ENCODE results near the gene TRMT112. TPM values are rescaled to one million over a fixed set of nuclear protein-coding genes. Genes with fewer than 3 reads are reported as not detected.

TRMT112 gene
- total and polyA plus RNA-seq, 2 experiments from 2014 or later, result 210 to 292 TPM

DNA sequence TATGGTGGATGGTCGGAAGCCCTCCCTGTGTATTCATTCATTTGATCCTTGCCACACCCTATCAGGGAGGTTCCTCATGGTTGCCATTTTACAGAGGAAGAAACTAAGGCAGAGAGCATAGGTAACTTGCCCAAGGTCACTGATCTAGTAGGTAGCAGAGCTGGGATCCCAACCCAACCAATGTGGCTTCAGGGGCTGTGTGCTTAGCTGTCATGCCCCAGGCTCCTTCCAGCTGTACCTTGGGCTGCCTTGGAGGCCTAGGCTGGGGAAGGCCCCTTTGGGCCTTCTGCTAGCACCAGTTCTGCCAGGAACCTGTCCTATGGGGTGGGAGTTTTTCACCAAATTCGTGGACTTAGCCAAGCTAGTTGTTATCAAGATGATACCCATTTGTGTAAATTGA lies 41.5 kb downstream of the TRMT112 start:
- TF ChIP-seq, protein P1, sequence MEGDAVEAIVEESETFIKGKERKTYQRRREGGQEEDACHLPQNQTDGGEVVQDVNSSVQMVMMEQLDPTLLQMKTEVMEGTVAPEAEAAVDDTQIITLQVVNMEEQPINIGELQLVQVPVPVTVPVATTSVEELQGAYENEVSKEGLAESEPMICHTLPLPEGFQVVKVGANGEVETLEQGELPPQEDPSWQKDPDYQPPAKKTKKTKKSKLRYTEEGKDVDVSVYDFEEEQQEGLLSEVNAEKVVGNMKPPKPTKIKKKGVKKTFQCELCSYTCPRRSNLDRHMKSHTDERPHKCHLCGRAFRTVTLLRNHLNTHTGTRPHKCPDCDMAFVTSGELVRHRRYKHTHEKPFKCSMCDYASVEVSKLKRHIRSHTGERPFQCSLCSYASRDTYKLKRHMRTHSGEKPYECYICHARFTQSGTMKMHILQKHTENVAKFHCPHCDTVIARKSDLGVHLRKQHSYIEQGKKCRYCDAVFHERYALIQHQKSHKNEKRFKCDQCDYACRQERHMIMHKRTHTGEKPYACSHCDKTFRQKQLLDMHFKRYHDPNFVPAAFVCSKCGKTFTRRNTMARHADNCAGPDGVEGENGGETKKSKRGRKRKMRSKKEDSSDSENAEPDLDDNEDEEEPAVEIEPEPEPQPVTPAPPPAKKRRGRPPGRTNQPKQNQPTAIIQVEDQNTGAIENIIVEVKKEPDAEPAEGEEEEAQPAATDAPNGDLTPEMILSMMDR (IDR thresholded peaks at IDR 0.05; ENCODE audit: poor library complexity), result no peak
- TF ChIP-seq EZH2 (IDR thresholded peaks at IDR 0.05; ENCODE audit: borderline replicate concordance), result no peak
- H3K9me3 ChIP-seq (ENCODE audit: low read depth), result no peaks in the 10 kb centered on the region
- H3K4me1 ChIP-seq (ENCODE audit: insufficient read depth), result peaks cover 14% of the 10 kb centered on the region
- H3K9me2 ChIP-seq (replicated peaks; ENCODE audit: insufficient read depth), result no peaks in the 10 kb centered on the region
- no peak overlapping the region for H2AFZ ChIP-seq
- H3K79me2 ChIP-seq, result peaks cover 19% of the 10 kb centered on the region
- H3K4me3 ChIP-seq, result no peak overlapping the region
- no peaks in the 10 kb centered on the region for H4K20me1 ChIP-seq (ENCODE audit: insufficient read depth, poor library complexity, severe bottlenecking)
- DNase-seq (ENCODE audit: low spot score), result no peak
- no peaks in the 10 kb centered on the region for H3K36me3 ChIP-seq (replicated peaks; ENCODE audit: insufficient read depth, low read depth)
- WGBS (ENCODE audit: low lambda C conversion rate, missing lambda C conversion rate), result 86% methylated on average over 2 of the region's 2 CpGs
- H3K27ac ChIP-seq, result no peak overlapping the region
- H3K27me3 ChIP-seq, result no peaks in the 10 kb centered on the region
- H3K4me2 ChIP-seq, result no peak overlapping the region

DNA sequence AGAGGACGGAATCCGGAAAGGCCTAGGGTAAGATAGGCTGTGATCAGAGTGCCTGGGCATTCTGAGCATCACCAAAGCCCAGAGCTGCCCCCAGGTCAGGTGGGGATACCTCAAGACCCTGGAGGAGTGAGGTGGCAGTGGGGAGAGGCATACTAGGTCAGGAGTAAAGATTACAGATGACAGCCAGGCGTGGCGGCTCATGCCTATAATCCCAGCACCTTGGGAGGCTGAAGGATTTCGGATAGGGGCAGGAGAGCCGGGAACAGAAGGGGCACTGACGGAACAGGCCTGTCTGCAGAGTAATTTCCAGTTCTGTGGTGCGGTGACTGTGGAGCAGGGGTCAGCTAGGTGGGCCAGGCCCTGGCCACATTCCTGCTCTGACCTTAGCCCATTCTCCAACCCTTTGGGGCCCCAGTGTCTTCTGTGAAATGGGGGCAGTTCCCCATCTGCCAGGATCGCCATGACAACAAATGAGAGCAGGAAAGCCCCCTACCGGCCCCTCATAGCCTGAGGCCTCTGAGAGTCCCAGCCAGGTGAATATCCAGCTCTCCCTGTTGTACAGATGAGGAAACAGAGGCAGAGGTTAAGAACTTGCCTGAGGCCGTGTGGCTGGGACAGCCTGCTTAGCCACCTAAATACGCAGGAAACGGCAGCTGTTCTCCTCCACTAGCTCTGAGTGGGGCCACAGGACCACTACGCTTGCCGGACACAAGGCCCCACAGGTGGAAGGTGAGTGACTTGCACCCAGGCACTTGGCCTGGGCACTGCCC lies 42.1 kb downstream of the TRMT112 start:
- Histone ChIP-seq H3K79me2 (peaks cover 18% of the 10 kb centered on the region), H3K36me3 (replicated peaks; ENCODE audit: insufficient read depth, low read depth) (no peaks in the 10 kb centered on the region), H3K27me3 (no peaks in the 10 kb centered on the region), H3K4me2 (no peak overlapping the region), H3K27ac (no peak overlapping the region), H3K4me1 (ENCODE audit: insufficient read depth) (peaks cover 14% of the 10 kb centered on the region), H3K9me2 (replicated peaks; ENCODE audit: insufficient read depth) (no peaks in the 10 kb centered on the region), H2AFZ (no peak overlapping the region), H3K9me3 (ENCODE audit: low read depth) (no peaks in the 10 kb centered on the region), H4K20me1 (ENCODE audit: insufficient read depth, poor library complexity, severe bottlenecking) (no peaks in the 10 kb centered on the region), H3K4me3 (no peak overlapping the region)
- 86% methylated on average over 15 of the region's 15 CpGs for WGBS (ENCODE audit: low lambda C conversion rate, missing lambda C conversion rate)
- no peak for DNase-seq (ENCODE audit: low spot score)
- TF ChIP-seq EZH2 (IDR thresholded peaks at IDR 0.05; ENCODE audit: borderline replicate concordance) (no peak), EZH2phosphoT487 (IDR thresholded peaks at IDR 0.05; ENCODE audit: low read depth, severe bottlenecking, unreplicated experiment) (no peak)
- TF ChIP-seq, protein P1 (IDR thresholded peaks at IDR 0.05; ENCODE audit: poor library complexity), result no peak

DNA sequence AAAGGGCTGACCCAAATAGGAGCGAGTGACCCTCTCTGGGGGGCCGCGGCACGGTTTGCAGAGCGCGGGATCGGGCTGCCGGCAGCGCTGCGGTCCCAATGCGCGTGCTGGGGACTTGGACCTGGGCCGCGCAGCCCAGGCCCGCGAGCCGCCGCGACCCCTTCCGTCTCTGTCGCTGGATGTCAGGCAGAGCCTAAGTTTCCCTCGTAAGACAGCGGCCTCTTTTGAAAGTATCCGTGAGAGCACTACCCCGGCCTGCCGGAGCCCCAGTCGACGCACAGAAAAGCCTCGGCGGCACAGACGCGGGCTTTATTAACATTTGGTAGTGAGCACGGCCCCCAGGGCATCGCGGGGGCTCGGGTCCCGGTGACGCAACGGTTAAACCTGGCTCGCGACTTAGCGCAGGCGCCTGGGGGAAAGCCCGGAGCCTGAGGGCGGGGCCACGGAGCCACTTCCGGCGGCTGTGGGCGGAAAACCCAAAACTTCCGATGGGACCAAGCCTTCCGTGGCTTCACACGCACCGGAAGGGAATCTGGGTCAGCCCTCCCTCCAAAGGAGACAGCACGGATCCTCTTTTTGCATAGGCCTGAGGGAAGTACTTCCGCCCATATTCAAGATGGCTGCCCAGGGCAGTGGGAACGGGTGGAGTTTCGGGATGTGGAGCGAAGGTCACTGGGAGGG lies 47.7 kb downstream of the TRMT112 start:
- no peaks in the 10 kb centered on the region for H3K9me3 ChIP-seq (ENCODE audit: low read depth)
- peak overlapping the region; percentile 43 for H2AFZ ChIP-seq
- H3K79me2 ChIP-seq, result peaks cover 18% of the 10 kb centered on the region
- peak; percentile 99 for DNase-seq (ENCODE audit: low spot score)
- peak overlapping the region; percentile 15 for H3K4me3 ChIP-seq
- H3K4me2 ChIP-seq, result peak overlapping the region; percentile 95
- H3K36me3 ChIP-seq (replicated peaks; ENCODE audit: insufficient read depth, low read depth), result no peaks in the 10 kb centered on the region
- H3K27me3 ChIP-seq, result no peaks in the 10 kb centered on the region
- WGBS (ENCODE audit: low lambda C conversion rate, missing lambda C conversion rate), result under 1% methylated on average over 57 of the region's 58 CpGs
- H3K4me1 ChIP-seq (ENCODE audit: insufficient read depth), result peaks cover 26% of the 10 kb centered on the region
- H4K20me1 ChIP-seq (ENCODE audit: insufficient read depth, poor library complexity, severe bottlenecking), result no peaks in the 10 kb centered on the region
- H3K9me2 ChIP-seq (replicated peaks; ENCODE audit: insufficient read depth), result no peaks in the 10 kb centered on the region
- peak overlapping the region; percentile 95 for H3K27ac ChIP-seq
- TF ChIP-seq EZH2 (IDR thresholded peaks at IDR 0.05; ENCODE audit: borderline replicate concordance), result no peak
- TF ChIP-seq, protein P1 (IDR thresholded peaks at IDR 0.05; ENCODE audit: poor library complexity), result peak; percentile 27
